SJSA1 (cell line): ENCODE results near the gene DLAT. TPM values are rescaled to one million over a fixed set of nuclear protein-coding genes. Genes with fewer than 3 reads are reported as not detected.
A peak's percentile ranks its signal among the peaks of the same experiment; 100 is the strongest.
"Not testable (repeated sequence)": the region's sequence is repeated elsewhere in the genome, so short reads cannot be mapped to it uniquely, and the experiment has no call there.

Experiments
- DNase-seq, 2 experiments: peaks; one replicate each; pipeline ENCODE4 v3.0.0-alpha.2; 2015 to 2020; ENCODE audit warnings: low spot score in 2 of 2, low read depth in 1 of 2
- H3K27ac ChIP-seq: fragments of 250-450 bp; sonication (Bioruptor Pico); 2 replicates; pipeline ENCODE4 v1.5.1; 2020; ENCODE audit warnings: mild to moderate bottlenecking, moderate library complexity
- H3K27me3 ChIP-seq: fragments of 250-450 bp; sonication (Bioruptor Pico); replicated peaks from 2 replicates; pipeline ENCODE4 v1.5.1; 2020; ENCODE audit warnings: mild to moderate bottlenecking, moderate library complexity
- H3K36me3 ChIP-seq: fragments of 250-450 bp; sonication (Bioruptor Pico); 2 replicates; pipeline ENCODE4 v1.5.1; 2020; ENCODE audit warnings: mild to moderate bottlenecking
- H3K4me1 ChIP-seq: fragments of 250-450 bp; sonication (Bioruptor Pico); replicated peaks from 2 replicates; pipeline ENCODE4 v1.6.1; 2021; ENCODE audit warnings: mild to moderate bottlenecking
- H3K4me3 ChIP-seq: fragments of 250-450 bp; sonication (Bioruptor Pico); 2 replicates; pipeline ENCODE4 v1.5.1; 2020; ENCODE audit warnings: mild to moderate bottlenecking
- H3K9me3 ChIP-seq: fragments of 250-450 bp; sonication (Bioruptor Pico); replicated peaks from 2 replicates; pipeline ENCODE4 v1.5.1; 2020; ENCODE audit warnings: mild to moderate bottlenecking
- total RNA-seq: library from RNA; depleted of rRNA; stranded (reverse); fragments of >200 nt; shearing (Covaris generic); gene quantifications from 2 replicates; pipeline ENCODE4 v1.2.3, GENCODE V29; 2014; rRNA removed

DLAT gene
- total RNA-seq, 1 experiment from 2014 or later: 26.6 TPM

GRCh38 chr11:112095302-112095701, 70.1 kb downstream of the DLAT start:
- H3K4me3 ChIP-seq, H3K27me3 ChIP-seq, H3K9me3 ChIP-seq, H3K27ac ChIP-seq, DNase-seq, H3K4me1 ChIP-seq: not testable (repeated sequence)
- peaks cover 14% of the 10 kb centered on the region for H3K36me3 ChIP-seq

- no peak overlapping the region for H3K4me3 ChIP-seq
- H3K36me3 ChIP-seq: peaks cover 5% of the 10 kb centered on the region; the same call in 1 of the 2 replicates
- DNase-seq: peak in 1 of 2 experiments; percentile 7
- H3K27me3 ChIP-seq: no peaks in the 10 kb centered on the region
- peaks cover 11% of the 10 kb centered on the region for H3K4me1 ChIP-seq
- H3K27ac ChIP-seq: no peak overlapping the region
- H3K9me3 ChIP-seq: no peaks in the 10 kb centered on the region
Measured at GRCh38 chr11:112096194-112096593, 71.0 kb downstream of the DLAT start.

- DNase-seq: no peak
- Histone ChIP-seq H3K27me3 (no peaks in the 10 kb centered on the region), H3K4me3 (no peak overlapping the region), H3K4me1 (peaks cover 12% of the 10 kb centered on the region), H3K36me3 (peaks cover 2% of the 10 kb centered on the region; the same call in 1 of the 2 replicates), H3K9me3 (no peaks in the 10 kb centered on the region), H3K27ac (no peak overlapping the region)
Measured at GRCh38 chr11:112097734-112098528, 72.7 kb downstream of the DLAT start.

- Histone ChIP-seq H3K27ac (peak overlapping the region; percentile 79), H3K4me3 (no peak overlapping the region), H3K27me3 (no peaks in the 10 kb centered on the region), H3K36me3 (no peaks in the 10 kb centered on the region), H3K4me1 (peaks cover 12% of the 10 kb centered on the region), H3K9me3 (no peaks in the 10 kb centered on the region)
- DNase-seq: peak in 1 of 2 experiments; percentile 58
Measured at GRCh38 chr11:112100462-112100861, 75.3 kb downstream of the DLAT start.

- no peaks in the 10 kb centered on the region for H3K27me3 ChIP-seq
- peaks cover 12% of the 10 kb centered on the region for H3K4me1 ChIP-seq
- no peak for DNase-seq
- H3K9me3 ChIP-seq: no peaks in the 10 kb centered on the region
- no peaks in the 10 kb centered on the region for H3K36me3 ChIP-seq
- no peak overlapping the region for H3K27ac ChIP-seq
- H3K4me3 ChIP-seq: no peak overlapping the region
Measured at GRCh38 chr11:112103446-112103845, 78.2 kb downstream of the DLAT start.

GRCh38 chr11:112106070-112106469, 80.9 kb downstream of the DLAT start:
- H3K9me3 ChIP-seq: no peaks in the 10 kb centered on the region
- DNase-seq: no peak

More at GRCh38 chr11:112106070-112106469, 80.9 kb downstream of the DLAT start:
- H3K4me3 ChIP-seq: no peak overlapping the region
- H3K27me3 ChIP-seq: no peaks in the 10 kb centered on the region
- H3K36me3 ChIP-seq: no peaks in the 10 kb centered on the region
- peaks cover 3% of the 10 kb centered on the region for H3K4me1 ChIP-seq
- H3K27ac ChIP-seq: no peak overlapping the region

Other genes starting within 250 kb of the DLAT start
- gene ALG9, start 153.8 kb upstream of the DLAT start, total RNA-seq: 22.9 and 24.9 TPM in 2 replicates
- gene FDXACB1, start 146.2 kb upstream of the DLAT start, total RNA-seq: 2.5 and 3.7 TPM in 2 replicates
- 1.7 and 8.6 TPM in 2 replicates for gene CFAP68, start 145.9 kb upstream of the DLAT start, total RNA-seq
- 0.97 and 3.1 TPM in 2 replicates for gene CRYAB, start 113.6 kb upstream of the DLAT start, total RNA-seq
- gene HSPB2, start 112.7 kb upstream of the DLAT start, total RNA-seq: not detected in 2 replicates
- gene C11orf52, start 106.5 kb upstream of the DLAT start, total RNA-seq: not detected in 2 replicates
- 8.4 and 10.3 TPM in 2 replicates for gene DIXDC1, start 88.1 kb upstream of the DLAT start, total RNA-seq
- gene PIH1D2, start 48.6 kb downstream of the DLAT start, total RNA-seq: 0.19 and 2.6 TPM in 2 replicates
- 13.5 and 24.4 TPM in 2 replicates for gene NKAPD1, start 48.9 kb downstream of the DLAT start, total RNA-seq
- gene TIMM8B, start 61.3 kb downstream of the DLAT start, total RNA-seq: 36.3 and 40.8 TPM in 2 replicates
- gene SDHD, start 61.5 kb downstream of the DLAT start, total RNA-seq: 52.2 and 92.2 TPM in 2 replicates
- gene IL18, start 138.7 kb downstream of the DLAT start, total RNA-seq: 1.2 and 2.1 TPM in 2 replicates
- gene TEX12, start 142.0 kb downstream of the DLAT start, total RNA-seq: 0.16 TPM in 1 of 2 replicates, not detected in the other
- gene BCO2, start 150.1 kb downstream of the DLAT start, total RNA-seq: 0.42 TPM in 1 of 2 replicates, not detected in the other
- 55.7 and 67.4 TPM in 2 replicates for gene PTS, start 201.0 kb downstream of the DLAT start, total RNA-seq
- gene PLET1, start 235.5 kb downstream of the DLAT start, total RNA-seq: not detected in 2 replicates